Chondrocyte (in vitro differentiated cells): ENCODE data around the gene PAX5. TPM values are rescaled to one million over a fixed set of nuclear protein-coding genes. Genes with fewer than 3 reads are reported as not detected.
A peak's percentile ranks its signal among the peaks of the same experiment; 100 is the strongest.

Experiments used
- DNase-seq: peaks from one replicate; pipeline ENCODE4 v3.0.0; 2021; ENCODE audit warnings: mixed read lengths, low spot score
- H3K27ac Mint-ChIP-seq: one replicate; pipeline ENCODE4 v1.8.0; 2021; ENCODE audit warnings: mild to moderate bottlenecking, moderate library complexity, mixed read lengths; ENCODE audit not compliant: unreplicated experiment
- H3K27me3 Mint-ChIP-seq: 2 replicates; pipeline ENCODE4 v1.8.0; 2021; ENCODE audit warnings: low read depth, mixed read lengths
- H3K36me3 Mint-ChIP-seq: 2 replicates; pipeline ENCODE4 v1.8.0; 2021; ENCODE audit warnings: low read depth, mixed read lengths
- H3K4me1 Mint-ChIP-seq: 2 replicates; pipeline ENCODE4 v1.8.0; 2021; ENCODE audit warnings: low read depth, mild to moderate bottlenecking, mixed read lengths
- H3K4me3 Mint-ChIP-seq: one replicate; pipeline ENCODE4 v1.8.0; 2021; ENCODE audit warnings: mild to moderate bottlenecking, moderate library complexity, mixed read lengths; ENCODE audit not compliant: unreplicated experiment
- H3K9me3 Mint-ChIP-seq: 2 replicates; pipeline ENCODE4 v1.8.0; 2021; ENCODE audit warnings: low read depth, mixed read lengths
- total RNA-seq: library from RNA; stranded (reverse); gene quantifications from 3 replicates; pipeline ENCODE4 v1.2.1, GENCODE V29; 2021
- TF ChIP-seq, protein P1 (sequence below): fragments of 200-600 bp; sonication (generic); IDR thresholded peaks from 2 replicates; pipeline ENCODE4 v1.5.0; 2021; ENCODE audit warnings: antibody characterized with exemption, mild to moderate bottlenecking, moderate library complexity

The PAX5 gene
- total RNA-seq, 1 donor from 2014 or later = not detected

DNA sequence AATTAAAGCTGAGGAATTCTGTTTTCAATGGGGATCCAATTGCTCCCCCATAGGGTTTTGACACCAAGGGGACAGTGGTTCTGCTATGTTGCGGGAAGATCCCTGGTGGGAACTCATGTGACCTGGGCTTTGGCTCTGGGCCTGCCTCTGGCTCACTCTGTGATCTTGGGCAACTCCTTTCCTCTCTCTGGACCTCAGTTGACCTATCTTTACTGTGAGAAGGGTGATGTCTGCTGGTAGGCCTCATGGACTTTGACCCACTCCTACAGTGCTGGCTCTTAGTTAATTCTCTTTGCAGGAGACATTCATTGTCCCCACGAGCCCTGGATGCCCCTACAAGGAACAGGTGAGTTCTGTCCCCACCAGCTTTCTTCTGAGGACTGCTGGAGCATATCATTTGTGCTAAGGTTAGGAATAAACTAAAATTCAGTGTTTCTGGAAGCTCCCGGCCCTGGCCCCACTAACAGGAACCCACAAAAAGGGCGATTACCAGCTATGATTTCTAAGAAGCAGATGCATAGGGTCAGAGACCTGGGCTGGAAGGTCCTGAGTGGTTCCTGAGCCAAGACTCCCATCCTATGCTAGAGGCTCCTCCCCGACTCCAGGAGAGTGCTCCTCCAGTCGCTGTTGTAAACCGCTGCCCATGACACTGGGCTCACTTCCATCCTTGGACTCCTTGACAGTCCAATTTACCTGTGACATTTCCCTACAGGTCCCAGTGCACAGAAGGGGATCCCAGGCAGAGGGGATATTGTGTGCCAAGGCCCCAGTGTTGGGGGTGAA is 218.3 kb downstream of the PAX5 start:
- H3K9me3 Mint-ChIP-seq = no peaks in the 10 kb centered on the region
- no peak overlapping the region for H3K27ac Mint-ChIP-seq
- H3K4me1 Mint-ChIP-seq = no peaks in the 10 kb centered on the region
- H3K27me3 Mint-ChIP-seq = peaks cover 51% of the 10 kb centered on the region
- TF ChIP-seq, protein P1, sequence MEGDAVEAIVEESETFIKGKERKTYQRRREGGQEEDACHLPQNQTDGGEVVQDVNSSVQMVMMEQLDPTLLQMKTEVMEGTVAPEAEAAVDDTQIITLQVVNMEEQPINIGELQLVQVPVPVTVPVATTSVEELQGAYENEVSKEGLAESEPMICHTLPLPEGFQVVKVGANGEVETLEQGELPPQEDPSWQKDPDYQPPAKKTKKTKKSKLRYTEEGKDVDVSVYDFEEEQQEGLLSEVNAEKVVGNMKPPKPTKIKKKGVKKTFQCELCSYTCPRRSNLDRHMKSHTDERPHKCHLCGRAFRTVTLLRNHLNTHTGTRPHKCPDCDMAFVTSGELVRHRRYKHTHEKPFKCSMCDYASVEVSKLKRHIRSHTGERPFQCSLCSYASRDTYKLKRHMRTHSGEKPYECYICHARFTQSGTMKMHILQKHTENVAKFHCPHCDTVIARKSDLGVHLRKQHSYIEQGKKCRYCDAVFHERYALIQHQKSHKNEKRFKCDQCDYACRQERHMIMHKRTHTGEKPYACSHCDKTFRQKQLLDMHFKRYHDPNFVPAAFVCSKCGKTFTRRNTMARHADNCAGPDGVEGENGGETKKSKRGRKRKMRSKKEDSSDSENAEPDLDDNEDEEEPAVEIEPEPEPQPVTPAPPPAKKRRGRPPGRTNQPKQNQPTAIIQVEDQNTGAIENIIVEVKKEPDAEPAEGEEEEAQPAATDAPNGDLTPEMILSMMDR = no peak
- H3K36me3 Mint-ChIP-seq = no peaks in the 10 kb centered on the region
- no peak overlapping the region for H3K4me3 Mint-ChIP-seq
- DNase-seq = peak; percentile 34

DNA sequence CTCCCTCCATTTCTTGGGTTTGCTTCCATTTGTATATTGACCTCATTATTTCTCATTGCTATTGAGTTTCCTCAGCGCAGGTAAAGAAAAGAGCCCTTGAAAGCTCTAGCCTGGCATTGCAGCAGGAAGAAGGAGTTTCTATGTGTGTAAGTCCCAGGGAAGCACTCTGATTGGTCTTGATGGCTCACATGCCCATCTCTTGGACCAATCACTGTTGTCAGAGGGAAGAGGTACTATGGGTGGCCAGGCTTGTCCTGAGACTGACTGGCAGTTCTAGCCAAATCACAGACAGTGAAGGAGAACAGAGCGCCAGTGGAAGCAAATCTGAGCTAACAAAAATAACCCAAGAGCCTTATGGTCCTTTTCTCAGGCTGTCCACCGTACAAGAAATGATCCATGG is 219.0 kb downstream of the PAX5 start:
- no peaks in the 10 kb centered on the region for H3K4me1 Mint-ChIP-seq
- H3K27ac Mint-ChIP-seq = no peak overlapping the region
- no peaks in the 10 kb centered on the region for H3K36me3 Mint-ChIP-seq
- H3K27me3 Mint-ChIP-seq = peaks cover 51% of the 10 kb centered on the region
- no peak overlapping the region for H3K4me3 Mint-ChIP-seq
- DNase-seq = no peak
- H3K9me3 Mint-ChIP-seq = no peaks in the 10 kb centered on the region
- TF ChIP-seq, protein P1 = no peak

DNA sequence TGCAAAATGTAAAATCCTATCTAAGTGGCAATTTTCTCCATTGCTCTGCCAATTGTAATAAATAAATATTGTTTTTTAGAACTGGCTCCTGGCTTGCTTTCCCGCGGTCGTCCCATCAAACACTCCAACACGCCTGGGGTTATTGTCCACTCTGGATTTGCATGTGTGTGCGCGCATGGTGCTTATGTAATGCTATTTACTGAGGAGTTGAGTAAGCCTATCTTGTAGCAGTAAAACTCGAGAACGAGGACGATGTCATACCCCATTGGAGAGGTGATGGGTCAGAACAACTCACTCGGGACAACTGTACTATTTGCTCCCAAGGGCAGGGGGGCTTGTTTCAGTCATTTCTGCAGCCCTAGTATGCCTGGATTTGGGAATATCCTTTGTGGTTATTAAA is 220.9 kb downstream of the PAX5 start:
- no peak for DNase-seq
- no peak overlapping the region for H3K4me3 Mint-ChIP-seq
- no peaks in the 10 kb centered on the region for H3K4me1 Mint-ChIP-seq
- H3K27me3 Mint-ChIP-seq = peaks cover 45% of the 10 kb centered on the region
- no peak overlapping the region for H3K27ac Mint-ChIP-seq
- no peaks in the 10 kb centered on the region for H3K9me3 Mint-ChIP-seq
- TF ChIP-seq, protein P1 = no peak
- no peaks in the 10 kb centered on the region for H3K36me3 Mint-ChIP-seq

DNA sequence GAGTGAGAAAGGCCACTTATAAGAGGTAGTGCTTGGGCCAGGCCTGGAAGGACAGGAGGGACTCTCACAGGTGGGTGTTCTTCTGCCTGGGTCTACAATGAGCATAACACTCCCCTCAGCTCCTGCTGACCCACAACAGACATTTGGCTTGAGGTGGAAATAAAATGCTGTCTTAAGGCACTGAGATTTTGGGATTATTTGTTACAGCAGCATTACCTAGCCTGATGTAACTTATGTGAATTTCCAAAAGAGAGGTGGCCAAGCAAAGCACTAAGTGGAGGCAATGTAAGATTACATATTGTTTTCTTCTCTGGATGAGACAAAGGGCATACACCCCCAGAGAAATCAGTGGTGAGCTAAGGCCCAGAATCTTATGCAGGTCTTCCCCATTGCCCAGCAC is 221.5 kb downstream of the PAX5 start:
- Mint-ChIP-seq H3K36me3 (no peaks in the 10 kb centered on the region), H3K27me3 (peaks cover 45% of the 10 kb centered on the region), H3K4me3 (no peak overlapping the region), H3K9me3 (no peaks in the 10 kb centered on the region), H3K4me1 (no peaks in the 10 kb centered on the region), H3K27ac (no peak overlapping the region)
- no peak for DNase-seq
- TF ChIP-seq, protein P1 = no peak

DNA sequence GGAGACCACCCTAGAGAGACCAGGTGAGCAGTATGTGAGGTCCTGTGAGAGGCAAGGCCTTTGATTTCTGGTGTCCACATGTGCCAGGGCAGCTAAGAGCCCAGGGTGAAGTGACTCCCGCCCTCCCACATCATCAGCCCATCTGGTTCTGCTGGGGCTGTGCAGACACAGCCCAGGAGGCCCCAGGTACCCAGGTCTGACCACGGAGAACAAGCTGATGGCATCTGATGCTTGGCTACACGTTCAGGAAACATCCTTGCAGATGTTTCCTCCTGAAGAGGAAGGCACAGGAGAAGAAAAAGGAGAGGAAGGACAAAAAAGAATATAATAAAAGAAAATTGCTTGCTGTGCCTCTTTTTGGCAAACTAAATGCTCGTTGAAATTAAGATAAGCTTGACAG is 225.8 kb downstream of the PAX5 start:
- Mint-ChIP-seq H3K4me1 (no peaks in the 10 kb centered on the region), H3K27me3 (peaks cover 62% of the 10 kb centered on the region), H3K36me3 (no peaks in the 10 kb centered on the region), H3K4me3 (no peak overlapping the region), H3K9me3 (no peaks in the 10 kb centered on the region), H3K27ac (no peak overlapping the region)
- no peak for DNase-seq
- TF ChIP-seq, protein P1 = no peak
